Measurements from ENCODE around the gene PVALEF. TPM values are rescaled to one million over a fixed set of nuclear protein-coding genes. Genes with fewer than 3 reads are reported as not detected.

The PVALEF gene
- total and polyA plus RNA-seq, 2 of the 8 experiments (the other 6 are each of a cell fraction or from before 2014, with no cell fraction given): 0.03 TPM; not detected in 1

DNA sequence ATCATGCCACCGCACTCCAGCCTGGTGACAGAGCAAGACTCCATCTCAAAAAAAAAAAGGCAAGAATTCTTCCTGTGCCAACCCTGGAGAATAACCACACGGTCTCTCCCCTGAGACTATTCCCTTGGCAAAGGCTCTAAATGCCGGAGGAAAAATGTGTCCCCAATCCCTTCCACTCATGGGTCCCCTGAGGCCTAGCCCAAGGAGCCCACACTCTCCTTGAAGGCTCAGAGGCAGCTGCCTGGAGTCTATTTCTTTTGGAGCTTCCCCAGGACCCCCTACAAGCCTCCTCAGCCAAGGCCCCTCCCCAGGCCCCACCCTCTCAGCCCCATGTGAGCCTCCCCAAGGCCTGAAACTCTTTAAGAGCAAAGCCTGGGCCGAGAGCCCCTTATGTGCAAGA, 40.9 kb downstream of the PVALEF start:
- Histone ChIP-seq H2BK12ac (ENCODE audit: low read depth, low read length) (no peak overlapping the region), H3K23ac (ENCODE audit: insufficient read length) (no peak overlapping the region), H2AK5ac (ENCODE audit: low read depth, low read length) (no peak overlapping the region), H3K36me3 (ENCODE audit: control insufficient read depth in 2 of 4, insufficient read depth in 4 of 4, low read length in 3 of 4) (peaks cover 0 to 3% (median 0%) of the 10 kb centered on the region in 4 experiments; a peak in 3 of 8 replicates), H3K18ac (ENCODE audit: extremely low read depth, low read length) (no peak overlapping the region), H3K27me3 (replicated peaks in 1 of 4; ENCODE audit: control insufficient read depth in 3 of 4, extremely low read depth in 1 of 4, insufficient read depth in 3 of 4, low read length in 3 of 4) (no peaks in the 10 kb centered on the region), H3K27ac (ENCODE audit: low read depth, low read length) (no peak overlapping the region), H2BK120ac (replicated peaks; ENCODE audit: low read depth, low read length) (no peak overlapping the region), H3K79me2 (ENCODE audit: control insufficient read depth in 1 of 2, insufficient read depth in 2 of 2, low read length in 2 of 2) (no peaks in the 10 kb centered on the region), H3K4me2 (ENCODE audit: insufficient read depth in 1 of 2, low read depth in 2 of 2, low read length in 2 of 2) (no peak overlapping the region), H4K8ac (ENCODE audit: extremely low read depth, insufficient read depth, low read length) (no peak overlapping the region), H3K9me3 (ENCODE audit: insufficient read depth in 2 of 2, low read depth in 1 of 2, low read length in 1 of 2) (no peaks in the 10 kb centered on the region), H3K23me2 (ENCODE audit: low read depth, low read length) (peaks cover 3% of the 10 kb centered on the region; the same call in 1 of the 2 replicates), H3K4me3 (ENCODE audit: extremely low read depth in 1 of 4, insufficient read depth in 2 of 4, low read depth in 3 of 4, low read length in 4 of 4) (no peak overlapping the region), H3K9ac (replicated peaks in 1 of 4; ENCODE audit: extremely low read depth in 1 of 4, low read depth in 3 of 4, low read length in 3 of 4) (no peak overlapping the region), H4K5ac (ENCODE audit: insufficient read length, low read depth, low read length) (no peak overlapping the region), H4K20me1 (replicated peaks in 1 of 2; ENCODE audit: control insufficient read depth in 1 of 2, insufficient read depth in 2 of 2, low read length in 2 of 2) (peaks cover under 1 to 10% of the 10 kb centered on the region in 2 experiments), H3K4me1 (replicated peaks in 1 of 4; ENCODE audit: control insufficient read depth in 3 of 4, insufficient read depth in 4 of 4, low read length in 3 of 4) (no peaks in the 10 kb centered on the region), H2BK5ac (ENCODE audit: low read depth, low read length) (no peak overlapping the region), H3K4ac (replicated peaks; ENCODE audit: insufficient read length, low read depth, low read length) (no peak overlapping the region), H3K79me1 (ENCODE audit: low read depth, low read length) (no peaks in the 10 kb centered on the region), H3K56ac (replicated peaks; ENCODE audit: insufficient read length, low read depth, low read length) (no peak overlapping the region), H3K14ac (ENCODE audit: insufficient read length) (no peak overlapping the region), H2AFZ (ENCODE audit: low read length) (no peak overlapping the region), H2BK20ac (ENCODE audit: low read length) (no peak overlapping the region), H4K91ac (replicated peaks; ENCODE audit: insufficient read length, low read length) (no peak overlapping the region), H2BK15ac (ENCODE audit: low read length) (no peak overlapping the region)
- no peak for DNase-seq (ENCODE audit: low read depth in 1 of 2, low spot score in 2 of 2)
- CTCF ChIA-PET (ENCODE audit: partially characterized antibody): interaction anchor here (1.1 to 1.3 kb wide), 4 partner anchors 32 to 183 kb away, joined by 3 read pairs; no protein-coding TSS in a partner anchor
- POLR2A ChIA-PET (ENCODE audit: partially characterized antibody): interaction anchor here (0.6 to 1.2 kb wide), 2 partner anchors 17 to 599 kb away, joined by 3 read pairs; partner anchors contain the start of gene CEP131
- no peak for FAIRE-seq
- WGBS, 2 experiments (ENCODE audit: extremely low coverage in 1 of 2, insufficient coverage in 1 of 2, insufficient read length in 1 of 2, insufficient replicate concordance in 2 of 2, low coverage in 1 of 2, low lambda C conversion rate in 2 of 2, missing lambda C conversion rate in 1 of 2): 100% methylated on average over 4 of the region's 4 CpGs; no CpG with 5 or more reads in 1 of the 2 experiments
- TF ChIP-seq TAF1 (IDR thresholded peaks at IDR 0.05; ENCODE audit: low read depth, low read length) (no peak), TAF7 (optimal IDR thresholded peaks at IDR 0.05; ENCODE audit: borderline replicate concordance, low read depth, low read length) (no peak), GTF2F1 (IDR thresholded peaks at IDR 0.05; ENCODE audit: borderline replicate concordance, low read depth, low read length) (no peak), CREB1 (IDR thresholded peaks at IDR 0.05) (no peak), SP4 (IDR thresholded peaks at IDR 0.05; ENCODE audit: low read length) (no peak), SIRT6 (IDR thresholded peaks at IDR 0.05; ENCODE audit: low read length) (no peak)
